Transverse colon (tissue), 4 donors: ENCODE measurements around the gene ZFPM1. TPM values are rescaled to one million over a fixed set of nuclear protein-coding genes. Genes with fewer than 3 reads are reported as not detected.

Experiments
- DNase-seq: peaks from one replicate; pipeline ENCODE4 v3.0.0-alpha.2; 2019
- H3K27ac ChIP-seq, 4 donors: fragments of 200-600 bp; sonication (generic); 2 replicates each; pipeline ENCODE4 v1.5.1; 2016 to 2018; ENCODE audit warnings: inconsistent platforms in 4 of 4
- H3K27me3 ChIP-seq: fragments of 200-600 bp; sonication (generic); 2 replicates; pipeline ENCODE4 v1.5.1; 2017; ENCODE audit warnings: inconsistent platforms
- H3K36me3 ChIP-seq, 4 donors: fragments of 200-600 bp; sonication (generic); 2 replicates each; pipeline ENCODE4 v1.5.1; 2017 to 2019; ENCODE audit warnings: inconsistent platforms in 4 of 4
- H3K4me1 ChIP-seq, 4 donors: fragments of 200-600 bp; sonication (generic); 2 replicates each; pipeline ENCODE4 v1.5.1; 2017 to 2020; ENCODE audit warnings: inconsistent platforms in 4 of 4
- H3K4me3 ChIP-seq, 4 donors: fragments of 200-600 bp; sonication (generic); 1 replicate in 1 of 4; 2 replicates in 3 of 4; pipeline versions ENCODE4 v1.5.1 to v1.6.1; 2017 to 2019; ENCODE audit warnings: inconsistent platforms in 4 of 4
- H3K9me3 ChIP-seq, 2 donors: fragments of 200-600 bp; sonication (generic); 2 replicates each; pipeline ENCODE4 v1.5.1; 2017 to 2019; ENCODE audit warnings: inconsistent platforms in 2 of 2
- EP300 ChIP-seq: sonication (generic); formaldehyde crosslinking; IDR thresholded peaks from one replicate; pipeline ENCODE4 v1.6.1; 2017; ENCODE audit warnings: antibody characterized with exemption, low read depth
- POLR2A ChIP-seq: fragments of 450-650 bp; IDR thresholded peaks from one replicate; pipeline ENCODE4 v1.6.1; 2016; ENCODE audit warnings: antibody characterized with exemption, mild to moderate bottlenecking, moderate library complexity
- POLR2AphosphoS5 ChIP-seq, 3 donors: sonication (generic); formaldehyde crosslinking; IDR thresholded peaks; one replicate each; pipeline ENCODE4 v1.6.1; 2016; ENCODE audit warnings: antibody characterized with exemption in 3 of 3
- WGBS, 2 donors: methylation state at CpG; one replicate each; pipeline ENCODE4 v1.1.5; 2018; ENCODE audit warnings: low coverage in 1 of 2; 5-methylcytosine and 5-hydroxymethylcytosine counted together
- in situ Hi-C, 4 donors: fragments of 200-750 bp; cut with MboI; loops; one replicate each; pipeline versions ENCODE4 v1.15.0 to v1.15.1; 2017; ENCODE audit warnings: low sequenced_read_pairs in 3 of 4, low pct_ligation_motif_present in 1 of 4, low pct_unique_long_range_greater_than_20kb in 1 of 4
- intact Hi-C: fragments of 100-400 bp; cut with DNase I; formaldehyde crosslinking; loops from one replicate; pipeline ENCODE4 v1.15.1; 2023; ENCODE audit warnings: low total_unique reads
- total RNA-seq, 4 donors: library from RNA; depleted of rRNA; stranded (reverse); fragments of >200 nt; gene quantifications; one replicate each; pipeline ENCODE4 v1.1.0, GENCODE V29; 2016
- TF ChIP-seq, protein P1 (sequence below), 5 experiments: fragments of 200-600 bp in 3 of 5; fragments of 450-650 bp in 2 of 5; sonication (generic) in 3 of 5; IDR thresholded peaks; 1 replicate in 2 of 5; 2 replicates in 3 of 5; pipeline ENCODE4 v1.5.1; 2016 to 2017; ENCODE audit warnings: antibody characterized with exemption in 5 of 5, inconsistent platforms in 3 of 5, mild to moderate bottlenecking in 2 of 5, moderate library complexity in 1 of 5

ZFPM1 gene
- total RNA-seq, 4 donors from 2014 or later = 1.2 to 4.6 (median 3.1) TPM

DNA sequence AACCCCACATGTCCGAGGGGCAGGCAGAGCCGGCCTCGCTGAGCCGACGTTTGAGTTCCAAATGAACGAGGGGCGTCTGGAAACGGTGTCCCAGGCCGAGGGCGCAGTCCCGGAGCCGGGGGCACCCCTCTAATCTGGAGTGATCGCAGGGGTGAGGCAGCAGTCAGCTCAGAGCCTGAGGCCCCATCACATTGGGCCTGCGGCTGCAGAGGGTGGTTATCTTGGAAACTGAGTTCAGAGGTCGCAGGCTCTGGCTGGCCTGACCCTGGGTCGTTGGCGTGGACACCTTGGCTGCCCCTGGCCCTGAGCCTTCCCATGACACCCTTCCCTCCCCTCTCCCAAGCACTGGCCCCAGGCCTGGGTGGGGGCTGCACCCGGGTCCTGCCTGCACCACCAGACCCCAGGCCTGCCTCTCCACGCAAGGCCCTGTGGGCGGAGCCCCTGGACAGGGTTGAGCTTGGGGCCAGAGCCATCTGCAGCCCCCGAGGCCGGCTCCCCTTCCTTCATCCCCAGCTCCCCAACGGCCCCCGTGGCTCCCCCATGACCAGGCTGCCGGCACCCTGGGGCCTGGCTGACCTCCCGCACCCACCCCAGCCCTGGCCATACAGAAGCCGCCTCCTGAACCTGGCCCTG lies 45.6 kb downstream of the ZFPM1 start:
- intact Hi-C loops = no loop called here
- no peaks in the 10 kb centered on the region for H3K27me3 ChIP-seq
- DNase-seq = no peak
- H3K4me1 ChIP-seq = no peaks in the 10 kb centered on the region
- no peak overlapping the region for H3K4me3 ChIP-seq
- H3K27ac ChIP-seq = no peak overlapping the region
- 88% methylated on average over 27 of the region's 27 CpGs; no CpG with 5 or more reads in 1 of the 2 donors for WGBS, 2 donors
- TF ChIP-seq POLR2A (no peak), POLR2AphosphoS5 (IDR thresholded peaks at IDR 0.05) (no peak), EP300 (no peak)
- TF ChIP-seq, protein P1, sequence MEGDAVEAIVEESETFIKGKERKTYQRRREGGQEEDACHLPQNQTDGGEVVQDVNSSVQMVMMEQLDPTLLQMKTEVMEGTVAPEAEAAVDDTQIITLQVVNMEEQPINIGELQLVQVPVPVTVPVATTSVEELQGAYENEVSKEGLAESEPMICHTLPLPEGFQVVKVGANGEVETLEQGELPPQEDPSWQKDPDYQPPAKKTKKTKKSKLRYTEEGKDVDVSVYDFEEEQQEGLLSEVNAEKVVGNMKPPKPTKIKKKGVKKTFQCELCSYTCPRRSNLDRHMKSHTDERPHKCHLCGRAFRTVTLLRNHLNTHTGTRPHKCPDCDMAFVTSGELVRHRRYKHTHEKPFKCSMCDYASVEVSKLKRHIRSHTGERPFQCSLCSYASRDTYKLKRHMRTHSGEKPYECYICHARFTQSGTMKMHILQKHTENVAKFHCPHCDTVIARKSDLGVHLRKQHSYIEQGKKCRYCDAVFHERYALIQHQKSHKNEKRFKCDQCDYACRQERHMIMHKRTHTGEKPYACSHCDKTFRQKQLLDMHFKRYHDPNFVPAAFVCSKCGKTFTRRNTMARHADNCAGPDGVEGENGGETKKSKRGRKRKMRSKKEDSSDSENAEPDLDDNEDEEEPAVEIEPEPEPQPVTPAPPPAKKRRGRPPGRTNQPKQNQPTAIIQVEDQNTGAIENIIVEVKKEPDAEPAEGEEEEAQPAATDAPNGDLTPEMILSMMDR (IDR thresholded peaks at IDR 0.05) = no peak
- no peaks in the 10 kb centered on the region for H3K36me3 ChIP-seq
- H3K9me3 ChIP-seq = no peaks in the 10 kb centered on the region
- in situ Hi-C loops = no loop called here

DNA sequence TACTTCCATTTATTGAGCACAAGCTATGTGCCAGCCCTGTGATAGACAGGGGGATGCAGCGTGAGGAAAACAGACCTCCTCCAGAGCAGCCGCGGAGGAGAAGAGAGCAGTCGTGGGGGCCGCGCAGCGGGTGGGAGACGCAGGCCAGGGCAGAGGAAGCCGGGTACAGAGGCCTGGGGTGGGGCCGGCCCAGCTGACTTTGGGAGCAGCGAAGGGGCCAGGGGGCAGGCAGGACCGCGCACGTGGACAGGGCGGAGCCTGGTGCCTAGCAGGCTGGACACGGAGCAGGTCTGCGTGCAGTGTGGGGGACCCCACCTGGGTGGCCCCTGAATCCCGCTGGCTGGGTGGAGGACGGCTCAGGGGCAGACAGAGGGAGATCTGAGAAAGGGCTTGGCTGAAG lies 46.2 kb downstream of the ZFPM1 start:
- WGBS, 2 donors = 86% methylated on average over 19 of the region's 19 CpGs; no CpG with 5 or more reads in 1 of the 2 donors
- TF ChIP-seq EP300 = no peak
- TF ChIP-seq POLR2A = no peak
- no peak for DNase-seq
- Histone ChIP-seq H3K9me3 (no peaks in the 10 kb centered on the region), H3K27ac (no peak overlapping the region), H3K36me3 (no peaks in the 10 kb centered on the region), H3K4me3 (no peak overlapping the region), H3K4me1 (no peaks in the 10 kb centered on the region), H3K27me3 (no peaks in the 10 kb centered on the region)
- intact Hi-C loops = no loop called here
- in situ Hi-C loops = no loop called here

DNA sequence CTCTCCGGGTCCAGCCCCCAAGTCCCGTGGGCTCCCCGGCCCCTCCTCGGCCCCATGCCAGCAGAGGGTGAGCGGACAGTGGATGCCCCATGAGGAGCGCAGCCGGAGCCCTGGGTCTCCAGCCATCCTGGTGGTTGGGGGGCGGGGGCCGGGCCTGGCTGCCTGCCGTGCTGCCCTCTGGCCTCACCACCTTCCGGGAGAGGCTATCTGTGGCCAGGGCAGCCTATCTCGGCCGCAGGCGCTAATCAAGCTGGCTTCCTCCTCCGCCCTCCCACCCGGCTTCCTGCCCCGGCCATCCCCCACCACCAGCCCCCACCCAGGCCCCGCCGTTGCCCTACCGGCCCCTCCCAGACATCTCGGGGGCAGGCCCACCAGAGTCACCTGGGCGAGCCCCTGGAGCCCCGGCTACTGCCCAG lies 46.8 kb downstream of the ZFPM1 start:
- in situ Hi-C loops (no loop called here), intact Hi-C loops (loop anchor here (1.0 kb wide), 1 partner anchor 44 kb away; no protein-coding TSS in a partner anchor)
- H3K27ac ChIP-seq = no peak overlapping the region
- no peaks in the 10 kb centered on the region for H3K36me3 ChIP-seq
- no peaks in the 10 kb centered on the region for H3K9me3 ChIP-seq
- H3K4me1 ChIP-seq = peaks cover 0 to 3% (median 2%) of the 10 kb centered on the region in 4 donors
- H3K27me3 ChIP-seq = no peaks in the 10 kb centered on the region
- no peak overlapping the region for H3K4me3 ChIP-seq
- 76 to 90% methylated on average over 2 to 14 of the region's 23 CpGs for WGBS, 2 donors
- no peak for DNase-seq
- no peak for TF ChIP-seq EP300
- no peak for TF ChIP-seq POLR2A
- TF ChIP-seq, protein P1 (IDR thresholded peaks at IDR 0.05) = no peak
- no peak for TF ChIP-seq POLR2AphosphoS5 (IDR thresholded peaks at IDR 0.05)

GRCh38 chr16:88500255-88500661 lies 47.2 kb downstream of the ZFPM1 start:
- Histone ChIP-seq H3K27me3 (no peaks in the 10 kb centered on the region), H3K9me3 (no peaks in the 10 kb centered on the region), H3K4me3 (no peak overlapping the region), H3K36me3 (no peaks in the 10 kb centered on the region), H3K27ac (no peak overlapping the region), H3K4me1 (peaks cover 2 to 7% (median 6%) of the 10 kb centered on the region in 4 donors)
- no peak for DNase-seq
- TF ChIP-seq POLR2A = no peak
- no peak for TF ChIP-seq POLR2AphosphoS5 (IDR thresholded peaks at IDR 0.05)
- TF ChIP-seq EP300 = no peak
- TF ChIP-seq, protein P1 (IDR thresholded peaks at IDR 0.05) = no peak
- 75% methylated on average over 17 of the region's 17 CpGs; no CpG with 5 or more reads in 1 of the 2 donors for WGBS, 2 donors
- intact Hi-C loops = loop anchor here (1.0 kb wide), 1 partner anchor 44 kb away; no protein-coding TSS in a partner anchor
- in situ Hi-C loops = no loop called here
